Activated naive CD8-positive, alpha-beta T cell treated with anti-CD3 and anti-CD28 coated beads, Interleukin-2, amount 50 U/mL, for 24 hours (primary cell): ENCODE results near the gene VN1R5.
"Not testable (repeated sequence)": the region's sequence is repeated elsewhere in the genome, so short reads cannot be mapped to it uniquely, and the experiment has no call there.

Experiments
- ATAC-seq: fragments of 150-1000 bp; cut with Tn5 transposase; one replicate; pipeline ENCODE4 v1.10.0; 2021
- DNase-seq: peaks from one replicate; pipeline ENCODE4 v3.0.0; 2021
- H3K27ac Mint-ChIP-seq: one replicate; pipeline ENCODE4 v1.8.0; 2021; ENCODE audit warnings: mild to moderate bottlenecking, mixed read lengths
- H3K27me3 Mint-ChIP-seq: one replicate; pipeline ENCODE4 v1.8.0; 2021; ENCODE audit warnings: mixed read lengths
- H3K36me3 Mint-ChIP-seq: one replicate; pipeline ENCODE4 v1.8.0; 2021; ENCODE audit warnings: low read depth, mixed read lengths
- H3K4me1 Mint-ChIP-seq: one replicate; pipeline ENCODE4 v1.8.0; 2021; ENCODE audit warnings: mixed read lengths
- H3K4me3 Mint-ChIP-seq: one replicate; pipeline ENCODE4 v1.8.0; 2021; ENCODE audit warnings: mild to moderate bottlenecking, moderate library complexity, mixed read lengths
- H3K9me3 Mint-ChIP-seq: one replicate; pipeline ENCODE4 v1.8.0; 2021; ENCODE audit warnings: mixed read lengths

The VN1R5 gene

DNA sequence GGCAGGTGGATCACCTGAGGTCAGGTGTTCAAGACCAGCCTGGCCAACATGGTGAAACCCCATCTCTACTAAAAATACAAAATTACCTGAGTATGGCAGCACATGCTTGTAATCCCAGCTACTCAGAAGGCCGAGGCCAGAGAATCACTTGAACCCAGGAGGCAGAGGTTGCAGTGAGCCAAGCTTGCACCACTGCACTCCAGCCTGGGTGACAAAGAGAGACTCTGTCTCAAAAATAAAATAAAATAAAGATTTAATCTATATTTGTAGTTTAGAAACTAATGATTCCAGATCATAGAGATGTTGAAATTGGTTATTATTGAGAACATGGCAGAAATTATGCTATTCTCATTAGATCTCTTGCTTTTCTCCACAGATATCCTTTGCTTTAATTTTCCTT is at the start of gene VN1R5:
Gene VN1R5 (plus strand): TSS at position 301 of the 400 bp plus-strand sequence.
- not testable (repeated sequence) for H3K4me3 Mint-ChIP-seq, H3K27ac Mint-ChIP-seq, DNase-seq, ATAC-seq, H3K36me3 Mint-ChIP-seq, H3K4me1 Mint-ChIP-seq, H3K27me3 Mint-ChIP-seq
- peaks cover 18% of the 10 kb centered on the region for H3K9me3 Mint-ChIP-seq

GRCh38 chr1:247209396-247209795 is 46.5 kb upstream of the VN1R5 start:
- Mint-ChIP-seq H3K9me3 (peaks cover 8% of the 10 kb centered on the region), H3K4me1 (peaks cover 69% of the 10 kb centered on the region)
- no peak for DNase-seq

GRCh38 chr1:247210062-247210375 is 45.9 kb upstream of the VN1R5 start:
- peak overlapping the region; percentile 73 for H3K27ac Mint-ChIP-seq
- ATAC-seq (no peak), DNase-seq (no peak)
- no peaks in the 10 kb centered on the region for H3K27me3 Mint-ChIP-seq
- peaks cover 8% of the 10 kb centered on the region for H3K9me3 Mint-ChIP-seq
- H3K4me3 Mint-ChIP-seq: peak overlapping the region; percentile 90
- H3K4me1 Mint-ChIP-seq: peaks cover 66% of the 10 kb centered on the region
- peaks cover 44% of the 10 kb centered on the region for H3K36me3 Mint-ChIP-seq

More at GRCh38 chr1:247209396-247209795, 46.5 kb upstream of the VN1R5 start:
- ATAC-seq: no peak
- no peaks in the 10 kb centered on the region for H3K27me3 Mint-ChIP-seq
- H3K27ac Mint-ChIP-seq: peak overlapping the region; percentile 54
- H3K4me3 Mint-ChIP-seq: peak overlapping the region; percentile 90
- peaks cover 49% of the 10 kb centered on the region for H3K36me3 Mint-ChIP-seq

DNA sequence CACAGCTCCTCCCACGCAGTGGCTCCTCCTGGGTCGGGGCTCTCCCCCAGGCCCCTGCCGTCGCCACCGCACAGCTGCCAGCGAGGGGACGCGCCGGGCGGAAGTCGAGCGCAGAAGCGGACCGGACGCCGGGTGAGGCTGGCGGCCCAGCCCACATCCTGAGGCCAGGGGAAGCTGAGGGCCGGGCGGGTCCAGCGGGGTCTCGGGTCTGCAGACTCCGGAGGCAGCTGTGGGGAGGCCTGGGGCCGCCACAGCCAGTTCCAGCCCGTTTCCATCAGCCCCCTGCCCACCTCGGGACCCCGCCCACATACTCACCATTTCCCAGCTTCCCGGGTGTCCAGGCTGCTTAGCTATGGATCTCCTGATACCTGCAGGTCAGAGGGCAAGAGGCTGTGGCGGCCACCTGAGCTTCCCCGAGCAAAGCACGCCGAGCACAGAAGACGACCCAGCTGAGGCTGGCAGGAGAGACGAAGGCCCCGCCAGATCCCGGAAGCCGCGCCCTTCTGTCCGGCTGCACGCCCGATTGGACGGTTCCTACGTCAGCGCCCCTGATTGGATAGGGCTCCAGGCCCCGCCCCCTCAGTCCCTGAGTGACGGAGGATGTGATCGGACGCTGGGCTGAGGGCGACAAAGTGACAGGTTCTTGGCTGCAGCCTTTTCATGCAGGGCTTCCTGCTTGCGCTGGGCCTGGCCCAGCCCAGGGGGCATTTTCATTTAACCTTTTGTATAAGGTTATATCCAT is 45.3 kb upstream of the VN1R5 start:
- Mint-ChIP-seq H3K9me3 (peaks cover 8% of the 10 kb centered on the region), H3K4me1 (peaks cover 65% of the 10 kb centered on the region), H3K36me3 (peaks cover 41% of the 10 kb centered on the region), H3K4me3 (peak overlapping the region; percentile 90), H3K27ac (peak overlapping the region; percentile 90), H3K27me3 (no peaks in the 10 kb centered on the region)
- ATAC-seq (peak; percentile 99), DNase-seq (peak; percentile 97)

GRCh38 chr1:247211339-247211738 is 44.5 kb upstream of the VN1R5 start:
- peak overlapping the region; percentile 54 for H3K27ac Mint-ChIP-seq
- H3K4me3 Mint-ChIP-seq: peak overlapping the region; percentile 43
- H3K27me3 Mint-ChIP-seq: no peaks in the 10 kb centered on the region
- H3K9me3 Mint-ChIP-seq: peaks cover 8% of the 10 kb centered on the region
- no peak for ATAC-seq
- H3K4me1 Mint-ChIP-seq: peaks cover 57% of the 10 kb centered on the region
- H3K36me3 Mint-ChIP-seq: peaks cover 33% of the 10 kb centered on the region
- DNase-seq: no peak

DNA sequence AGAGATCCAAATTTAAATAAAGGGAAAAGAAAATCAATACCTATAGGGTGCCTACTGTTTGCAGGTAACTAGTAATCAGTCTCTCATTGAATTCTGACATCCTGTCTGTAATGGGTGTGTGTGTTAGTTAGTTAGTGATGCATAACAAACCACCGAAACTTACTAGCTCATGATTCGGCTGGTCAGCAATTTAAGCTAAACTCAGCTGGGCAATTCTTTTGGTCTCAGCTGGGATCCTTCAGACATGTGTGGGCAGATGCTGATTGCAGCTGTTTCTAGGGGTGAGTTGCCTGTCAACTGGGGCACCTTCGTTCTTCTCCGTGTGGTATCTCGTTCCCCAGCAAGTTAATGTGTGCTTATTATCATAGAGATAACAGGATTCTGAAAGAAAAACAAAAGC is 43.9 kb upstream of the VN1R5 start:
- DNase-seq (no peak), ATAC-seq (no peak)
- no peaks in the 10 kb centered on the region for H3K27me3 Mint-ChIP-seq
- peak overlapping the region; percentile 54 for H3K27ac Mint-ChIP-seq
- peaks cover 8% of the 10 kb centered on the region for H3K9me3 Mint-ChIP-seq
- H3K4me3 Mint-ChIP-seq: no peak overlapping the region
- H3K4me1 Mint-ChIP-seq: peaks cover 56% of the 10 kb centered on the region
- peaks cover 27% of the 10 kb centered on the region for H3K36me3 Mint-ChIP-seq

DNA sequence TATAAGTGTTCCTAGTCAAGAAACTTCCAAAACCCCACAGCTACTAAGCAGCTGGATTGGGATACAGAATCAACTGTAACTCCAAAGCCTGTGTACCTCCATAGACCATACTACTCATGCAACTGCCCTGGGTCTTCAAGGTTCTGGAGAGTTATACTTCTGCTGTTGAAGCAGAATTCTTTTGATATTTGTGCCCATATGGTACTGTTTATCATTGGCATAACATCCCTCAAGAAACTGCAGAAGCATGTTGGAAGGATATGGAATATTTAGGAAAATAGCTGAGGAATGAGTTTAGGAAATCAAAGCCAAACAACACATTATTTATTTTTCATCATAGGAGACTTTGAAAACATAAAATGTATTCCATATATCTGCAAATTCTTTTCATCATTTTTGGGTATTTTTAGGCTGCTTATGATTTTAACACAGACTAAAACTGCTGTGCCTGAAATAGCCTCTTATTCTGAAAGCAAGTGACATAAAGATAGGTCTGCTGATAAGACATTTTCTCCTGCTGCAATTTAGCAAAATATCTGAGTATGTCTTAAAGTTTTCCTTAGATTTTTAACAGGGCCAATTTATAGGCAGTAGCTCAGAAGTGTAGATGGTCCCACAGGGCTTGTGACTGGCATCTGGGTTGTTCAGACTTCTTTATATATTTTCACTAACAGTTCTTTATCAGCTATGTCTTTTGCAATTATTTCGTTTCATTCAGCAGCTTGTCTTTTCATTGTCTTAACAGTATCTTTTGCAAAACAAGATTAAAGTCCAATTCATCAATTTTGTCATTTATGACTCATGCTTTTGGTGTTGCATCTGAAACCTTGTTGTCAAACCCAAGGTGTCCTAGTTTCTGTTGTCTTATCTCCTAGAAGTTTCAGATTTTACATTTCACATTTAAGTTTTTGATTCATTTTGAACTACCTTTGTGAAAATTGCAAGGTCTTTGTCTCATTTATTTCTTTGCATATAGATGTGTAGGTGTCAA is 43.0 kb upstream of the VN1R5 start:
- Mint-ChIP-seq H3K4me3 (no peak overlapping the region), H3K4me1 (peaks cover 47% of the 10 kb centered on the region), H3K36me3 (peaks cover 18% of the 10 kb centered on the region), H3K27ac (no peak overlapping the region), H3K9me3 (peaks cover under 1% of the 10 kb centered on the region), H3K27me3 (peaks cover 2% of the 10 kb centered on the region)
- DNase-seq: no peak
- ATAC-seq: no peak

DNA sequence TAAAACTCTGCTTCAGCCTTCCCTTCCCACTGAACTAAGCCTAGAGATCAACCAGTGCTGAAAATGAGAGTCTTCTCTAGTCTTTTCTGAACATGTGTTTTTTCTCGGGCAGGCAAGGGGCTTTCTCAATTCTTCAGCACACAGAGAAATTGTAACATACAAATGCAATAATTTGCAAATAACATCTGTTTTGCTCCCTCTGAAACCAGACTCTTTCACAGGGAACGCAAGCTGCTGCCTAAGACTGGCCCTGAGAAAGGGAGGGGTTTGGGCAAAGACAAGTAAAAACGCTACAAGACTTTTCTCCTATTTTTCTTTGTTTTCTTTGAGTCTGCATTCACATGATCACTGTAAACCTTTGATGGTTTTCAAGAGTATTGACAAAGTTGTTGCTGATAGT is 39.6 kb upstream of the VN1R5 start:
- H3K4me1 Mint-ChIP-seq: peaks cover 22% of the 10 kb centered on the region
- peaks cover under 1% of the 10 kb centered on the region for H3K9me3 Mint-ChIP-seq
- peaks cover 4% of the 10 kb centered on the region for H3K27me3 Mint-ChIP-seq
- ATAC-seq (no peak), DNase-seq (no peak)
- no peak overlapping the region for H3K27ac Mint-ChIP-seq
- no peaks in the 10 kb centered on the region for H3K36me3 Mint-ChIP-seq
- no peak overlapping the region for H3K4me3 Mint-ChIP-seq

DNA sequence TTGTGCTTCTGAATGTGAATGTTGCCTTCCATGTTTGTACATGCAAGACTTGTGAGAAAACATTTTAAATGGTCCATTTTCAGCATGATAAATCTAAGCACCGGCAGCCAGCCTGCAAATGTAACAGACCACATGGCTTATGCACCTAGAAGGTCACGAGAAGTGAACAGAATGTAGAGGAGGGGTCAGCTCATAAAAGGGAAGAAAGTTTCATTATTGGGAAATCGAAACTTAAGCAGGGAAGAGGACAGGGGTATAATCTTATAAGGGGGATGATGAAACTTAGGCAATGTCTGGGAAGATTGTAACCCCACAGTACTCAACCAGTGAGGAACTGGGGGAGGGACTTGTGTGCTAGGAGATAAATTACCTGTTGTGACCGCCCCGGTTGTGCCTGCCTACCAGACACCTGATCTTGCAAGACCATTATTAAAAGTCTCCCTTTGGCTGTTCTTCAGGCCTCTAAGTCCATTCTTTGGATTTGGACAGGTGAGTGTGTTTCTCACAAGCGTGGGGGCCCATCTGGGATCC is 37.7 kb upstream of the VN1R5 start:
- Mint-ChIP-seq H3K9me3 (peaks cover 14% of the 10 kb centered on the region), H3K36me3 (no peaks in the 10 kb centered on the region), H3K4me3 (no peak overlapping the region), H3K4me1 (peaks cover 7% of the 10 kb centered on the region), H3K27me3 (peaks cover 9% of the 10 kb centered on the region), H3K27ac (no peak overlapping the region)
- DNase-seq (no peak), ATAC-seq (no peak)

GRCh38 chr1:247220280-247220679 is 35.6 kb upstream of the VN1R5 start:
- H3K36me3 Mint-ChIP-seq, H3K27ac Mint-ChIP-seq, H3K4me1 Mint-ChIP-seq, ATAC-seq, H3K4me3 Mint-ChIP-seq, DNase-seq: not testable (repeated sequence)
- peaks cover 27% of the 10 kb centered on the region for H3K9me3 Mint-ChIP-seq
- H3K27me3 Mint-ChIP-seq: peaks cover 15% of the 10 kb centered on the region

DNA sequence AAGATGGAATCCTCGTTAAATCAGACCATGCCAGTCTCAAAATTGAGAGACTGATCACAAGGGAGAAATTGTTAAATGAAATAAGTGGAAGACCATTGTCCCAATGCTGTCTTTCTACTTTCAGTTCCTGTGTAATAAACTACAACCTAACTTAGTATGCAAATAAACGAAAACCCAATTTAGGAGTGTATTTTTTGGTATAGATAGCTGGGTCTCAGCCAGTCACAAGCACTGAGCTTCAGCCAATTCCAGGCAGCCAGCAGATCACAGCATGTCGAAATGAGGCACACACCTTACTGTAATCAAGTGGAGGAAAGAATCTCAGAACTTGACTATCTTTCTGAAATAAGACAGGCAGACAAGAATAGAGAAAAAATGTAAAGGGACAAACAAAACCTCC is 33.0 kb upstream of the VN1R5 start:
- Mint-ChIP-seq H3K36me3 (peaks cover 6% of the 10 kb centered on the region), H3K4me3 (no peak overlapping the region), H3K9me3 (peaks cover 27% of the 10 kb centered on the region), H3K4me1 (no peaks in the 10 kb centered on the region), H3K27ac (no peak overlapping the region), H3K27me3 (peaks cover 13% of the 10 kb centered on the region)
- ATAC-seq (no peak), DNase-seq (no peak)

- DNase-seq (no peak), ATAC-seq (no peak)
- Mint-ChIP-seq H3K27me3 (peaks cover 11% of the 10 kb centered on the region), H3K27ac (no peak overlapping the region), H3K36me3 (peaks cover 9% of the 10 kb centered on the region), H3K4me3 (no peak overlapping the region), H3K4me1 (no peaks in the 10 kb centered on the region), H3K9me3 (peaks cover 37% of the 10 kb centered on the region)
Measured at GRCh38 chr1:247224822-247225221, 31.1 kb upstream of the VN1R5 start.

- H3K27ac Mint-ChIP-seq: no peak overlapping the region
- ATAC-seq (no peak), DNase-seq (no peak)
- H3K4me1 Mint-ChIP-seq: no peaks in the 10 kb centered on the region
- H3K4me3 Mint-ChIP-seq: no peak overlapping the region
- H3K9me3 Mint-ChIP-seq: peaks cover 23% of the 10 kb centered on the region
- peaks cover 12% of the 10 kb centered on the region for H3K27me3 Mint-ChIP-seq
- peaks cover 9% of the 10 kb centered on the region for H3K36me3 Mint-ChIP-seq
Measured at GRCh38 chr1:247228133-247228532, 27.7 kb upstream of the VN1R5 start.

DNA sequence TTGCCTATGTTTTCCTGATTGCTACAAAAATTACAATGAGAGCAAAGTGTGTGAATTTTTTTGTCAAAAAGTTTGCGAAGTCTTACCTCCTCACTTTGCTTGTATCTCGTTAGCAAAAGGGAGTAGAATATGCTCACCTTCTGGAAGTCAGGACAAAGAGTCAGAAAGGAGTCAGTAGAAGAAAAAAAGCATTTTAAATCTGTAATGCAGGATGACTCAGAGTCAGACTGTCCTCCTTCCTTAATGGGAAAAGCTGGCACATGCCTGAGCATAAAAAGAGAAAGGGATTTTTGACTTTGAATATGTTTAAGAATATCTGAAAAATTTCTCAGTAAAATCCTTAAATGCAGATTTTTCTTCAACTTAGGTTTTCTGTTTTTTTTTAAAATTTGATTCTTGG is 14.2 kb upstream of the VN1R5 start:
- H3K27ac Mint-ChIP-seq: no peak overlapping the region
- DNase-seq (no peak), ATAC-seq (no peak)
- peaks cover 22% of the 10 kb centered on the region for H3K9me3 Mint-ChIP-seq
- no peaks in the 10 kb centered on the region for H3K27me3 Mint-ChIP-seq
- no peaks in the 10 kb centered on the region for H3K4me1 Mint-ChIP-seq
- H3K36me3 Mint-ChIP-seq: no peaks in the 10 kb centered on the region
- H3K4me3 Mint-ChIP-seq: no peak overlapping the region
